ENCODE measurements around the gene MEA1.
"Not testable (repeated sequence)": the region's sequence is repeated elsewhere in the genome, so short reads cannot be mapped to it uniquely, and the experiment has no call there.

Gene MEA1

DNA sequence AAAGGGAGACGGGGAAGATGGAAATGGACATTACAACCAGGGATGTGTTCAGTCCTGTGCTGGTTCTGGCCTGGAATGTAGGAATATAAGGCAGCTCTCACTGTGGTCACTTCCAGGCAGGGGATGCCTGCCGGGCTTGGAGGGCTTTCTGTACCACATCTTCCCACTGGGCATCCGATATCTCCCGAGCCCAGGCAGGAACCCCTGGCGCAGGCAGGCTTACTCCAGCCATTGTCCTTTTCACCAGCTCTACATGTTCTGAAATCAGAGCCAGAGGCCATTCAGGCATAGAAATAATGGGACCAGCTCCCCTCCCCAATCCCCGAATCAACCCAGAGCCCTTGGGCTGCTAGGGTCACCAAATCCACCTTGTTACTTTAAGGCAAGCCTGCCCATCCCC lies 1.4 kb downstream of the MEA1 start:
- peak overlapping the region; percentile 84 for H3K4me3 ChIP-seq (replicated peaks; ENCODE audit: low read depth, low read length)
- TF ChIP-seq, protein P1, sequence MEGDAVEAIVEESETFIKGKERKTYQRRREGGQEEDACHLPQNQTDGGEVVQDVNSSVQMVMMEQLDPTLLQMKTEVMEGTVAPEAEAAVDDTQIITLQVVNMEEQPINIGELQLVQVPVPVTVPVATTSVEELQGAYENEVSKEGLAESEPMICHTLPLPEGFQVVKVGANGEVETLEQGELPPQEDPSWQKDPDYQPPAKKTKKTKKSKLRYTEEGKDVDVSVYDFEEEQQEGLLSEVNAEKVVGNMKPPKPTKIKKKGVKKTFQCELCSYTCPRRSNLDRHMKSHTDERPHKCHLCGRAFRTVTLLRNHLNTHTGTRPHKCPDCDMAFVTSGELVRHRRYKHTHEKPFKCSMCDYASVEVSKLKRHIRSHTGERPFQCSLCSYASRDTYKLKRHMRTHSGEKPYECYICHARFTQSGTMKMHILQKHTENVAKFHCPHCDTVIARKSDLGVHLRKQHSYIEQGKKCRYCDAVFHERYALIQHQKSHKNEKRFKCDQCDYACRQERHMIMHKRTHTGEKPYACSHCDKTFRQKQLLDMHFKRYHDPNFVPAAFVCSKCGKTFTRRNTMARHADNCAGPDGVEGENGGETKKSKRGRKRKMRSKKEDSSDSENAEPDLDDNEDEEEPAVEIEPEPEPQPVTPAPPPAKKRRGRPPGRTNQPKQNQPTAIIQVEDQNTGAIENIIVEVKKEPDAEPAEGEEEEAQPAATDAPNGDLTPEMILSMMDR (IDR thresholded peaks at IDR 0.05; ENCODE audit: low read length, missing control alignments): no peak
- DNase-seq (ENCODE audit: low read depth): no peak

DNA sequence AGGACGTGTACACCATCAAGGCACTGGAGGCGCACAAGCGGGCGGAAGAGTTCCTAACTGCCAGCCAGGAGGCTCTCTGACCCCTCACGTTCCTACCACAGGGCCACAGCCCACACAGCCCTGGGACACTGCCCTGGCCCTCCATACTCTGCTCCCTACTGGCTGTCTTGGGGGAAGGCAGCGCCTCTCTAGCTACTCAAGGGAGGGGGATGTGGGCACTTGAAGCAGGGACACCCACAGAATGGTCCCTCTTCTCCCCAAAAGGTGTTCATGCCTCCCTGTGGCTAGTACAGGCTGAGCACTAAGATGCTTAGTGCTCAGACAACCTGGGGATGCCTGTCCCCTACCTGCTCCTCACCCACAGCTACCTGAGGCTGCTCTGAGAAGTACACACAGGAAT lies 2.5 kb downstream of the MEA1 start:
- H3K4me3 ChIP-seq (replicated peaks; ENCODE audit: low read depth, low read length): no peak overlapping the region
- no peak for DNase-seq (ENCODE audit: low read depth)

DNA sequence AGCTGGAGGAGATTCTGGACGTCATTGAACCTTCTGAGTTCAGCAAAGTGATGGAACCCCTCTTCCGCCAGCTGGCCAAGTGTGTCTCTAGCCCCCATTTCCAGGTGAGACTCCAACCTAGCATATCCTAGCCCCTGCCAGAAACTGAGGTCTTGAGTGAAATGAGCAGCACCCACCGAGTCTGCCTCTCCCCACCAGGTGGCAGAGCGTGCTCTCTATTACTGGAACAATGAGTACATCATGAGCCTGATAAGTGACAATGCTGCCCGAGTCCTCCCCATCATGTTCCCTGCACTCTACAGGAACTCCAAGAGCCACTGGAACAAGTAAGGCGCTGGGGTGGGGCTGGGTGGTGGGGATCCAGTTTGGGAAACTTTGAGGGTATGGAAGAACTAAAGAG lies 4.6 kb downstream of the MEA1 start:
- peak; percentile 59 for DNase-seq (ENCODE audit: low read depth)
- TF ChIP-seq, protein P1 (IDR thresholded peaks at IDR 0.05; ENCODE audit: low read length, missing control alignments): peak; percentile 60
- no peak overlapping the region for H3K4me3 ChIP-seq (replicated peaks; ENCODE audit: low read depth, low read length)

More for the DNA sequence above, 2.5 kb downstream of the MEA1 start:
- TF ChIP-seq, protein P1 (IDR thresholded peaks at IDR 0.05; ENCODE audit: low read length, missing control alignments): no peak

DNA sequence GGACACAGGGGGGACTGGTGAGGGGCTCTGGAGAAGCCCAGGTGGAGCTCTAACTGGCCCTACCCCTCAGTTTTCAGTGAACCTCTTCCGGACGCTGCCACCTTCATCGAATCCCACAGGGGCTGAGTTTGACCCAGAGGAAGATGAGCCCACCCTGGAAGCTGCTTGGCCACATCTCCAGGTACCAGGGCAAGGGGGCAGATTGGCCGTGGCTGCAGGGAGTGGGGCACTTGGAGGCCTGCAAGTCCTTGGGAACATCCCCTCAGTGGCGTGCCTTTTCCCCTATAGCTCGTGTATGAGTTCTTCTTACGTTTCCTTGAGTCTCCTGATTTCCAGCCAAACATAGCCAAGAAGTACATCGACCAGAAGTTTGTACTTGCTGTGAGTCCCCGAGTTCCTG lies 6.6 kb downstream of the MEA1 start:
- TF ChIP-seq, protein P1 (IDR thresholded peaks at IDR 0.05; ENCODE audit: low read length, missing control alignments): no peak
- no peak for DNase-seq (ENCODE audit: low read depth)
- no peak overlapping the region for H3K4me3 ChIP-seq (replicated peaks; ENCODE audit: low read depth, low read length)

DNA sequence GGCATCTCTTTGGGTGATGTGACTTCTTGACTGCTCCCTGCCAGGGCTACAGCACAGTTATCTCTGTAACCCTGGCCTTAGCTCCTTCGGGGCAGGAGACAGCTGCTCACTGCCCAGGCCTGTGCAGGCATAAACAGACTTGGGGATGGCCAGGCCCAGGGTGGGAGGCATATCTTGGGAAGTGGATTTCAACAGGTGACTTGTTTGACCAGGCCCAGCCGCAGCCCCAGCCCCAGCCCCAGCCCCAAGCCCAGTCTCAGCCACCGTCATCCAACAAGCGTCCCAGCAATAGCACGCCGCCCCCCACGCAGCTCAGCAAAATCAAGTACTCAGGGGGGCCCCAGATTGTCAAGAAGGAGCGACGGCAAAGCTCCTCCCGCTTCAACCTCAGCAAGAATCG lies 7.5 kb downstream of the MEA1 start:
- TF ChIP-seq, protein P1 (IDR thresholded peaks at IDR 0.05; ENCODE audit: low read length, missing control alignments): no peak
- DNase-seq (ENCODE audit: low read depth): no peak
- H3K4me3 ChIP-seq (replicated peaks; ENCODE audit: low read depth, low read length): no peak overlapping the region

DNA sequence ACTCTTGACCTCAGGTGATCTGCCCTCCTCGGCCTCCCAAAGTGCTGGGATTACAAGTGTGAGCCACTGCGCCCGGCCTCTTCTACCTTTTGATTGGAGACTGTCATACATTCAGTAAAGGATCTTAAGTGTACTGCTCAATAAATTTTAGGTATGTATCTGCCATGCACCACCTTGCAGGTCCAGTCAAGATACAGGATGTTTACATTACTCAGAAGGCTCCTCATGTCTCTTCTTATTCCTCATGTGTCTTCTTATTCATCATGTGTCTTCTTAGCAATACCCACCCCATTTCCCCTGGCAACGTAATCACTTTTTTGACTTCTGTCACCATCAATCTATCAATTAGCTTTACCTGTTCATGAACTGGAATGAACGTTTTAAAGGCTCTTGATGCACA lies 7.9 kb downstream of the MEA1 start:
- TF ChIP-seq, protein P1 (IDR thresholded peaks at IDR 0.05; ENCODE audit: low read length, missing control alignments): no peak

DNA sequence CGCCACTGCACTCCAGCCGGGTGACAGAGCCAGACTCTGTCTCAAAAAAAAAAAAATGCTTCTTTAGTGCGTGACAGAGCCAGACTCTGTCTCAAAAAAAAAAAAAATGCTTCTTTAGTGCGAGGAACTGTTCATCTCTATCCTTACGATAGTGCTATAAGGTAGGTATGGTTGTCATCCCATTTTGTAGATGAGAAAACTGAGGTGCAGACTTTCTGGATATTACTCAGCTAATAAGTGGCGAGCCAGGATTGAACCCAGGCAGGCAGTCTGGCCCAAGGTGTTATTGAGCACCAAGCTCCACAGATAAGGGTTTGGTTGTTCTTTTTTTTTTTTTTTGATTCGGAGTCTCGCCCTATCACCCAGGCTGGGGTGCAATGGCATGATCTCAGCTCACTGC lies 11.9 kb downstream of the MEA1 start:
- TF ChIP-seq, protein P1 (IDR thresholded peaks at IDR 0.05; ENCODE audit: low read length, missing control alignments): no peak
- no peak for DNase-seq (ENCODE audit: low read depth)
- H3K4me3 ChIP-seq (replicated peaks; ENCODE audit: low read depth, low read length): no peak overlapping the region

More for the DNA sequence above, 7.9 kb downstream of the MEA1 start:
- DNase-seq (ENCODE audit: low read depth): no peak
- H3K4me3 ChIP-seq (replicated peaks; ENCODE audit: low read depth, low read length): no peak overlapping the region

DNA sequence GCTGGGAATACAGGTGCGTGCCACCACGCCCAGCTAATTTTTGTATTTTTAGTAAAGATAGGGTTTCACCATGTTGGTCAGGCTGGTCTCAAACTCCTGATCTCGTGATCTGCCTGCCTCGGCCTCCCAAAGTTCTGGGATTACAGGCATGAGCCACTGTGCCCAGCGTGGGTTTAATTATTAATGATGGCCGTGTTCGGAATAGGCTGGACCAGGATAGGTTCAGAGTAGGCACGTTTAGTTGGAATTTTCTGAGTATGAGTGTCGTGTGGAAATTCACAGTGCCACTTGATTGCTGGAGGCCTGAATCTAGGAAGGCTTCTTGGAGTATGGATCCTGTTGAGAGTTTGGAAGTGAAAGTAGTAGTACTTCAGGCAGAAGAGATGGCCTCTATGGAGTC lies 15.5 kb downstream of the MEA1 start:
- DNase-seq (ENCODE audit: low read depth): not testable (repeated sequence)

More for the DNA sequence above, 15.5 kb downstream of the MEA1 start:
- H3K4me3 ChIP-seq (replicated peaks; ENCODE audit: low read depth, low read length): not testable (repeated sequence)
